GM13977 (cell line): ENCODE measurements around the gene NXPH4.

Experiments
- DNase-seq: peaks from one replicate; pipeline ENCODE4 v3.0.0; 2012; ENCODE audit warnings: low spot score
- in situ Hi-C: fragments of 300-500 bp; cut with MboI; formaldehyde crosslinking; loops from one replicate; pipeline ENCODE4 v1.12.0; 2022; ENCODE audit warnings: low sequenced_read_pairs, low pct_unique_long_range_greater_than_20kb, mixed read lengths, inconsistent platforms; ENCODE audit not compliant: unreplicated experiment
- TF ChIP-seq, protein P1 (sequence below): IDR thresholded peaks from 2 replicates; pipeline ENCODE4 v1.5.1; 2012; ENCODE audit warnings: mild to moderate bottlenecking, control low read depth; ENCODE audit not compliant: insufficient read depth; ENCODE audit errors: extremely low read depth, missing control alignments

NXPH4 gene

DNA sequence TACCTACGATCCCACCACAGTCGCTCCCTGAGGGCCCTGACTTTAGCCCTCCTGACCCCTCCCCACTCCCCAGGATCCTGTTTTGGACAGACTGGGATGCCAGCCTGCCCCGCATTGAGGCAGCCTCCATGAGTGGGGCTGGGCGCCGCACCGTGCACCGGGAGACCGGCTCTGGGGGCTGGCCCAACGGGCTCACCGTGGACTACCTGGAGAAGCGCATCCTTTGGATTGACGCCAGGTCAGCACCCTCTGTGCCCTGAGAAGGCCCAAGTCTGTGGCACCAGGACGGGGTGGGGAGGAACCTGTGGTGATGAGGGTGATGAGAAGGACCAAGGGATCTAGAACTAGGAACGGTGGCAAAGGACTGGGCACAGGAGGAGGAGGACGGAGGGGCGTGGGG is 39.2 kb upstream of the NXPH4 start:
- TF ChIP-seq, protein P1, sequence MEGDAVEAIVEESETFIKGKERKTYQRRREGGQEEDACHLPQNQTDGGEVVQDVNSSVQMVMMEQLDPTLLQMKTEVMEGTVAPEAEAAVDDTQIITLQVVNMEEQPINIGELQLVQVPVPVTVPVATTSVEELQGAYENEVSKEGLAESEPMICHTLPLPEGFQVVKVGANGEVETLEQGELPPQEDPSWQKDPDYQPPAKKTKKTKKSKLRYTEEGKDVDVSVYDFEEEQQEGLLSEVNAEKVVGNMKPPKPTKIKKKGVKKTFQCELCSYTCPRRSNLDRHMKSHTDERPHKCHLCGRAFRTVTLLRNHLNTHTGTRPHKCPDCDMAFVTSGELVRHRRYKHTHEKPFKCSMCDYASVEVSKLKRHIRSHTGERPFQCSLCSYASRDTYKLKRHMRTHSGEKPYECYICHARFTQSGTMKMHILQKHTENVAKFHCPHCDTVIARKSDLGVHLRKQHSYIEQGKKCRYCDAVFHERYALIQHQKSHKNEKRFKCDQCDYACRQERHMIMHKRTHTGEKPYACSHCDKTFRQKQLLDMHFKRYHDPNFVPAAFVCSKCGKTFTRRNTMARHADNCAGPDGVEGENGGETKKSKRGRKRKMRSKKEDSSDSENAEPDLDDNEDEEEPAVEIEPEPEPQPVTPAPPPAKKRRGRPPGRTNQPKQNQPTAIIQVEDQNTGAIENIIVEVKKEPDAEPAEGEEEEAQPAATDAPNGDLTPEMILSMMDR: no peak
- in situ Hi-C loops: loop anchor here (10.0 kb wide), 1 partner anchor 173 kb away; the partner anchor contains the start of gene ZBTB39

DNA sequence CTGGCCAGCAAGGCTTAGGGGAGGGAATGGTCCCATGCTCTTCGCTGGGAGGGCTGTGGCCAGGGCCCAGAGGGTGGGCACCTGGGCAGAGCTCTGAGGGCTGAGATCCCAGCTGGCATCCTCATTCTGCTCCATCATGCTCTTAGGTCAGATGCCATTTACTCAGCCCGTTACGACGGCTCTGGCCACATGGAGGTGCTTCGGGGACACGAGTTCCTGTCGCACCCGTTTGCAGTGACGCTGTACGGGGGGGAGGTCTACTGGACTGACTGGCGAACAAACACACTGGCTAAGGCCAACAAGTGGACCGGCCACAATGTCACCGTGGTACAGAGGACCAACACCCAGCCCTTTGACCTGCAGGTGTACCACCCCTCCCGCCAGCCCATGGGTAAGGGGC is 38.4 kb upstream of the NXPH4 start:
- TF ChIP-seq, protein P1: no peak
- in situ Hi-C loops: loop anchor here (10.0 kb wide), 1 partner anchor 173 kb away; the partner anchor contains the start of gene ZBTB39

More for the DNA sequence above, 39.2 kb upstream of the NXPH4 start:
- DNase-seq: no peak

DNA sequence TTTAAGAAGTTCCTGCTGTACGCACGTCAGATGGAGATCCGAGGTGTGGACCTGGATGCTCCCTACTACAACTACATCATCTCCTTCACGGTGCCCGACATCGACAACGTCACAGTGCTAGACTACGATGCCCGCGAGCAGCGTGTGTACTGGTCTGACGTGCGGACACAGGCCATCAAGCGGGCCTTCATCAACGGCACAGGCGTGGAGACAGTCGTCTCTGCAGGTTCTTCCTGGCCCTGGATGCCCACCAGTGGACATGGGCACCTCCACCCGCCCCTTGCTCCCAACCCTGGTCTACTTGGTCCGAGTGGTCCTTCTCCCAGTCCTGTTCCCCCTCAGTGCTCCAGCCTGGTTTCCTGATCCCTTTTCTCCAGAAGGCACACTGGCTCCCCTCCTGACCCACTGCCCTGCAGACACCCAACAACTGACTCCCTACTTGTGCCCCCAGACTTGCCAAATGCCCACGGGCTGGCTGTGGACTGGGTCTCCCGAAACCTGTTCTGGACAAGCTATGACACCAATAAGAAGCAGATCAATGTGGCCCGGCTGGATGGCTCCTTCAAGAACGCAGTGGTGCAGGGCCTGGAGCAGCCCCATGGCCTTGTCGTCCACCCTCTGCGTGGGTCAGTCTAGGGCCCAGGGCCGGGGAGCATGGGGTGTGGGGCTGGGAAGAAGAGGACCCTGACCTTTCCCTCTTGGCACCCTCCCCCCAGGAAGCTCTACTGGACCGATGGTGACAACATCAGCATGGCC is 37.1 kb upstream of the NXPH4 start:
- TF ChIP-seq, protein P1: no peak
- DNase-seq: no peak
- in situ Hi-C loops: loop anchor here (5.0 to 10.0 kb wide), 2 partner anchors 57 to 175 kb away; partner anchors contain the start of gene ZBTB39

More for the DNA sequence above, 38.4 kb upstream of the NXPH4 start:
- no peak for DNase-seq

DNA sequence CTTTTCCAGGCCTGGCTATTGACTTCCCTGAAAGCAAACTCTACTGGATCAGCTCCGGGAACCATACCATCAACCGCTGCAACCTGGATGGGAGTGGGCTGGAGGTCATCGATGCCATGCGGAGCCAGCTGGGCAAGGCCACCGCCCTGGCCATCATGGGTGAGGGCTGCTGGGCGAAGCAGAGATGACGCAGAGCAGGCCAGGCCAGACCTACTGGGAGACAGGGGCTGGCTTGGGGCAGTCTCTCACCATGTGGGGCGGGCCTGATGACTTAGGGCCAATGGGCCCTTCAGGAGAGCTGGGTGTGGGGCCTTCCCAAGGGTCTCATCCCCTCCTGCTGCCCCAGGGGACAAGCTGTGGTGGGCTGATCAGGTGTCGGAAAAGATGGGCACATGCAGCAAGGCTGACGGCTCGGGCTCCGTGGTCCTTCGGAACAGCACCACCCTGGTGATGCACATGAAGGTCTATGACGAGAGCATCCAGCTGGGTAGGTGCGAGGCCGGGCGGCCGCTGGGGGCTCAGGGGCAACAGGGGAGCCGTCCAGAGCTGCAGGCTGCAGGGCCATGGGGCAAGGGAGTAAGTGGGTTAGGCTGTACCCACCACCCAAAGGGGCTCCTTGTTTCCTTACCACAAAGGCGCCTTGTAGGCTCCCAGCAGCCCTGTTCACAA is 36.1 kb upstream of the NXPH4 start:
- DNase-seq: no peak
- TF ChIP-seq, protein P1: no peak
- in situ Hi-C loops: loop anchor here (5.0 kb wide), 1 partner anchor 58 kb away; no protein-coding TSS in a partner anchor

DNA sequence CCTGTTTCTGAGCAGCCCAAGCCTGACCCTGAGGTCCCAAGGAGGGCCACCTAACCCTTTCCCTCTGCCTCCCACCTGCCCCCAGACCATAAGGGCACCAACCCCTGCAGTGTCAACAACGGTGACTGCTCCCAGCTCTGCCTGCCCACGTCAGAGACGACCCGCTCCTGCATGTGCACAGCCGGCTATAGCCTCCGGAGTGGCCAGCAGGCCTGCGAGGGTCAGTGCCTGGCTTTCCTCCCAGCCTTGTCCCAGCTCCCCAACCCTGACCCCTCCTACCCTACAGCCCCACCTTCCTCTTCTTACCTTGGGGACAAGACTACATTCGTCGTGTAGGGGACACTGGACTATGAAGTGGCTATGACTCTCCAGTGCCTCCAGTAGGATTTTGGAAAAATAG is 35.5 kb upstream of the NXPH4 start:
- no peak for DNase-seq
- in situ Hi-C loops: loop anchor here (5.0 kb wide), 1 partner anchor 59 kb away; no protein-coding TSS in a partner anchor

DNA sequence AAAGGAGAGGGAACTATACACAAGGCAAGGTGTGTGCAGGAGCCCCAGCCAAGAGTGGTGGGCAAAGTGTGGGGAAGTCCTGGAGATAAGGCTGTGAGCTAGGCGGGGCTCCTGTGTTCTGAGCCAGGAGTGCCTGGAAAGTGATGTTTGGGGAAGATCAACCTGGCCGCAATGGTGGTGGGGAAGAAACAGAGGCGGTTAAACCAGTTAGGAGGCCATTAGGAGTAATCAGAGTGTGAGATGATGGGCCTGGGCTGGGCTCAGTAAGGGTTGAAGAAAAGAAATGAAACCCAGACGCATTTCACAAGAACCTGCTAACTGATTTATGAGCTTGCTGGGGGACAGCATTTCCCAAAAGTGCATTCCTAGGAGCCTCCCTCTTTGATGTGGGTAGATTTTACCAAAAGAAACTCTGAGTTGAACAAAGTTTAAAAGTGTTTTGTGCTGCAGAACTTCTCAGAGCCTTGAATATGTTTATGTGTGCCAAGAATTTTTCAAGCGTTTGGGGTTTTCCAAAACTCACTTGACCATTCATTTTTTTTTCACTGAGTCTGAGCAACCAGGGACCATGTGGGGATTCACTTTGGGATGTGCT is 34.9 kb upstream of the NXPH4 start:
- TF ChIP-seq, protein P1: no peak
- in situ Hi-C loops: loop anchor here (5.0 kb wide), 1 partner anchor 59 kb away; no protein-coding TSS in a partner anchor
- no peak for DNase-seq

More for the DNA sequence above, 35.5 kb upstream of the NXPH4 start:
- TF ChIP-seq, protein P1: no peak
